ENCODE data around the gene TMEM151B.
"Not testable (repeated sequence)": the region's sequence is repeated elsewhere in the genome, so short reads cannot be mapped to it uniquely, and the experiment has no call there.

TMEM151B gene

DNA sequence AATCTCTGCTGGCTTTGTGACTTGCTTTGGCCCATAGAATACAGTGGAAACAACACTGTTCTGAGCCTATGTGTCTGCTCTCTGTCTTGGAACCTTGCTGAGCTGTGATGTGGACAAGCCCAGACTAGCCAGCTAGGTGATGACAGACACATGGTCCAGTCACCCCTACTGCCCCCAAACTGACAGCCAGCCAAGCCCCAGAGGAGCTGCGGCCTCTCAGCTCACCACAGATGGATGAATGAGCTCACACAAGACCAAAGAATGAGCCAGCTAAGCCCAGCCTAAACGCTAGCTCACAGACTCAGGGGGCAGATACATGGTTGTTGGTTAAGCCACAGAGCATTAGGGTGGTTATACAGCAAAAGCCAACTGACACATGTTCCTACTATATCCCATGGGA is 38.8 kb downstream of the TMEM151B start:
- no peak for DNase-seq

DNA sequence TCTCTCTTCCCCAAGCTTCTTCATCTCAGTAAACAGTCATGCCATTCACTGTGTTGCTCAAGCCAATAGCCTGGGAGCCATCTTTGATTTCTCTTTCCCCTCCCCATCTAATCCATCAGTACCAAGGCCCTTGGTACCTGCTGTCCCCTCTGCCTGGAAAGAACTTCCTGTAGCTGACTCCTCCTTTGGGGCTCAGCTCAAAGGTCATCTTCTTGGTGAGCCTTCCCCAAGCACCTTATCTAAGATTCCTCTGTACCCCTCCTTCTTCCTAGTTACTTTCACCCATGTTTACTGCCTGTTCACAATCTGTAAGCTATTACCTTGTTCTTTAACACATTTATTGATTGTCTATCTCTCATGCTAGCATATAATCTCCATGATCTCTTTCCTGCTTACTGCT is 39.4 kb downstream of the TMEM151B start:
- no peak for DNase-seq

DNA sequence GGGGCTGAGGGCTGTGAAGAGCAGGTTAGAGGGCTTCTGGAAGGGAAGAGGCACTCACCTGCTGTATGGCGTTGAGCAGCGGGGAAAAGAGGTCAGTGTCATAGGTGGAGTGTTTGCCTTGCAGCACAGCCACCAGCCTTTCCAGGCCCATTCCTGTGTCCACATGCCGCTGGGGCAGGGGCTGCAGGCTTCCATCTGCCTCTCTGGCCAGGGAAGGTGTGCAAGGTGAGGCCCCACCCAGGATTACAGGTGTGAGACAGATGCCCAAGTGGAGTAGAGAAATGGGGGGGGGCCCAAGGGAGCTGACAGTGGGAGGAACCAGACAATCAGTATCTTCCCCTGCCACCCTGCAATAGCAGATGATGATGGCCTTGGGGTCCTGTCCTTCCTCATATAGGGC is 40.0 kb downstream of the TMEM151B start:
- no peak for DNase-seq

DNA sequence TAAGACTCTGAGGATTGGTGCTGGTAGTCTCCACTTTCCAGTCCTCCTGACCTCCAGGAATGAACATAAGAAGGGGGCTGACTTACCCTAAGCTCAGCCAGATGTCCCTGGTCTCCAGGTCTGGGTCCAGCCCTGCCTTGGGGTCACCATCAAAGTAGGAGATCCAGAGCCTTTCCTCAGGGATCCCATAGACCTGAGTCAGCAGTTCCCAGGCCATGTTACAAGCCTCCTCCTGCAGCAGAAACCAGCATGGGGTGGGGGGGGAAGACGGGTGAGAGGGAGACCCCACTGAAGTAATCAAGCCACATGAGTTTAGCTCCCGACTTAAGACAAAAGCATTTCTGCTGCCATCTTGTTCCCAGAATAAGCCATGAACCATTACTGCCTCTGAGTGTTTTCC is 41.1 kb downstream of the TMEM151B start:
- no peak for DNase-seq

DNA sequence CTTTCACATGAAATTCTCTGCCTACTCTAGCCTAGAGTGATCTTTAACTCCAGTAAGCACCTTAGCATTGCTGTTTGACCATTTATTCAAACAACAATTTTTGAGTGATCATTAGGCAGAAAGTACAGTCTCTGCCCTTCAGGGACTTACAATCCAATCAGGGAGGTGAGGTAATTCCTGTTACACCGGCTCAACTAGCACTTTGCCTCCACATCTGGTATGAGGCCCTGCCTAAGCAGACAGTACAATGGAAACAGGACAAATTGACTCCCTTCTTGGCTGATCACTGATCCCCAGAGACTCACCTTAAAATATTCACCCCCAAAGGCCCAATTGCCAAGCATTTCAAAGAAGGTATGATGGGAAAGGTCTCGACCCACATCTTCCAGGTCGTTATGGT is 41.5 kb downstream of the TMEM151B start:
- DNase-seq = no peak

DNA sequence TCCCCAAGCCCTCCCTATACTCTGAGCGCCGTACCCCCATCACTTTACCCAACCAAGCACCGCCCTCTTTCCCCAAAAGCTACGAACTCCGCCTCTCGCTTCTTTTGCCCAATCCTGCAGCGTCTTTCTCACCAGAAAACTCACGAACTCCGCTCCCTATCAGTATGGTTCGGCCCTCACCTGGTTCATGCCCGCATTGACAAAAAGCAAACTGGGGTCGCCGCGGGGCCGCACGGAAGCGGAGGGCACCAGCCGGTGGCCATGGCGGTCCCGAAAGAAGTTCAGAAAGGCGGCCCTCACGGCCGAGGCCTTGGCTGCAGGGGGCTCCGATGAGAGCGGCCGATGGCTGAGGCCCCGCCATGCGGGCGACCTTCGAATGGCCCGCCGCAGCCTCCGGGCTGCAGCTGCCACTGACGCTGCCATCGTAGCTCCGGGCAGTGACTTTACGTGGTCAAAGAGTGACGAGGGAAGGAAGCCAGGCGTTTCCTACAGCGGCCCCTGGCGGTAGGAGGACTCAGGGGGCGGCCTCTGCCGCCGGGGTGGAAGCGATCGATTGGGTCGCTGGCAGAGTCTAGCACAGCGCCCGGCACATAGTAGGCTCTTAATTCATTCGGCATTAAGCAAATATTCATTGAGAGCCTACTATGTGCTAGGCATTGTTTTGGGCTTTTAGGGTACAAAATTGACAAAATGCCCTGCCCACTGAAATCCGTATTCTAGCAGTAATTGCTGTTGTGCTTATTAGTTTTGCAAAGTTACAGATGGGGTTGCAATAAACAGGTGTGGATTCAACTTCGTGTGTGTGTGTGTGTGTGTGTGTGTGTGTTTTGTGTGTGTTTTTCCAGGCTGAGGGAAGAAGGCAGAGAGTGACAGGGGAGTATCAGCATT is 42.9 kb downstream of the TMEM151B start, which contains the start of gene AARS2:
TSS of gene AARS2 (minus strand) at position 447 of the 888 bp plus-strand sequence. CDS start at position 423, 24 bp downstream.
- DNase-seq = peak; percentile 83

DNA sequence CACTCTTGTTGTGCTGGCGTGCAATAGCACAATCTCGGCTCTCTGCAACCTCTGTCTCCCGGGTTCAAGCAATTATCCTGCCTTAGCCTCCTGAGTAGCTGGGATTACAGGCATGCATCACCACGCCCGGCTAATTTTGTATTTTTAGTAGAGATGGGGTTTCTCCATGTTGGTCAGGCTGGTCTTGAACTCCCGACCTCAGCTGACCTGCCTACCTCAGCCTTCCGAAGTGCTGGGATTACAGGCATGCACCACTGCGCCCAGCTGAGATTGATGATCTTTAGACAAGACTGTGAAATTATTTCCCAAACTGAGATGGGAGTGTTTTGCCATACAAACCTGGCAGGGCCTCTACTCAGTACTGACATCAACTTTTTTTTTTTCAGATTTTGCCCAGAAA is 44.4 kb downstream of the TMEM151B start:
- not testable (repeated sequence) for DNase-seq

DNA sequence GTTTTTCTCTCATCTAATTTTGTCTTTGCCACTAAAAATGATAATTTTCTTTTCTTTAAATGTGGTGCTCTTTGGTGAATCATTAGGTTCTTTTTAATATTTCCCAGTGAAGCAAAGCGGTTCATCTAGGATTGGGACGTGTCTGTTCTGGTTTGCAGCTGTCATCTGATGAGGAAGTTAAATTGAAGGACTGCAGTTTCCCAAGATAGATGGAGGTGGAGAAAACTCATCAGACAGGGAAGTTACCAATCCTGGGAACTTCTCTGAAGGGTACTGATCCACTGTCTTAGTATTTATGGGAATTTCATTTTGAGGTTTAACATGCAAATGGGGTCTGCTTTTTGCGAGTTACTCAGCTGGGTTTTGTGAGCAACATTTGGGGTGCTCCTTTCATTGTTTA is 45.3 kb downstream of the TMEM151B start:
- no peak for DNase-seq

DNA sequence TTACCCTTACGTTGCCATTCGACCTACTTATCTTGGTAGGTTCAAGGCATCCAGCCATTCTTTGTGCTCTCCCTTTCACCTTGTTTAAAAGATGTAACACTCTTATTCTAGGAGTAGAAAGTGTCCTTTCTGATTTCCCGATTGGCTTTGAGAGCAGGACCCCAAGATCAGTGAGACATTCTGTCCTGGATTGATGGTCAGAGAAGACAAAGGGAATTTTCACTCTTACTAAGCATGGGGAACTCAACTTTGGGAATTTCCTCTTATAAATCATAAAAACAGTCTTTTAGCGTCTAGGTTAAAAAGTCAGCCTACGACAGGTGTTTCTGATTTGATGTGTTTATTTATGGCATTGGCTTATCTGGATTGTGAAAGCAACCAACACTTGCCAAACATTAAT is 45.7 kb downstream of the TMEM151B start:
- no peak for DNase-seq

DNA sequence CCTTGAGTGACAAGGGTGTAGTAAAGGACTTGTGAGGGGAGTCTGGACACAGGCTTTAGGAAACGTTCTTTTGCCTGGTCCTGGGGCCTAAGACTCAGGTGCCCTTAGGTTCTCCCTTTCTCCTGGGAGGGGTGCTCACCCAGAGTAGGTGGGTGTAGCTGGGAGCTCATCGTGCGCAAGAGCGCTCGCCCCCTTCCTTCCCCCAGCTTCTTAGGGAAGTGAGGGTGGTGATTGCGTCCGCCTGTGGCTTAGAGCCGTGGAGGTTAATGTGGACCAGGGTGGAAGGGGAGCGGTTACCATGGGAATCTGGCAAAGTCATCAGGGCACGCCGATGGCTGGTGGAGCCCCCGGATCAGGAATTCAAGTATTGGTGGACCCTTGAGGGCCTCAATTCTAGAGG is 46.2 kb downstream of the TMEM151B start:
- no peak for DNase-seq

DNA sequence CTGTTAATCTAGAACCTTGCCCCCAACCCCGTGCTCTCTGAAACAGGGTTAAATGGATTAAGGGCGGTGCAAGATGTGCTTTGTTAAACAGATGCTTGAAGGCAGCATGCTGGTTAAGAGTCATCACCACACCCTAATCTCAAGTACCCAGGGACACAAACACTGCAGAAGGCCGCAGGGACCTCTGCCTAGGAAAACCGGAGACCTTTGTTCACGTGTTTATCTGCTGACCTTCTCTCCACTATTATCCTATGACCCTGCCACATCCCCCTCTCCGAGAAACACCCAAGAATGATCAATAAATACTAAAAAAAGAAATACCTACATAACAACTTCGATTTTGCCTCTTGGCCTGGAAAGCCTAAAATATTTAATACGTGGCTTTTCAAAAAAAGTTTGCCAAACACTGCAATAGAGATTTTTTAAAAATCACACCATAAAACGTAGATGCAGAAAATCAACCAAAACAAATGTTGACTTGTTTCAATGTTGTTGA is 46.9 kb downstream of the TMEM151B start:
- DNase-seq = not testable (repeated sequence)

DNA sequence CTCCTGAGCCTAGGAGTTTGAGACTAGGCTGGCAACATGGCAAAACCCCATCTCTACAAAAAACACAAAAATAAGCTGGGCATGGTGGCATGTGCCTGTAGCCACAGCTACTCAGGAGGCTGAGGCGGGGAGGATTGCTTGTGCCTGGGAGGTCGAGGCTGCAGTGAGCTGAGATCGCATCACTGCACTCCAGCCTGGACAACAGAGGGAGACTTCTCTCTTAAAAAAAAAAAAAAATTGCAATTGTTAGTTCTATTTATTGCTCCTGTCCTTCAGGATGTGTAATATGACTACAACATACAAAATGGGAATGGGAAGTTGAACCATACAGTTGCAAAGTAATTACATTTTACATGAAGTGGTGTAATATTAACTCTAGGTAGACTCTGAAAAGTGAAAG is 51.0 kb downstream of the TMEM151B start:
- no peak for DNase-seq

DNA sequence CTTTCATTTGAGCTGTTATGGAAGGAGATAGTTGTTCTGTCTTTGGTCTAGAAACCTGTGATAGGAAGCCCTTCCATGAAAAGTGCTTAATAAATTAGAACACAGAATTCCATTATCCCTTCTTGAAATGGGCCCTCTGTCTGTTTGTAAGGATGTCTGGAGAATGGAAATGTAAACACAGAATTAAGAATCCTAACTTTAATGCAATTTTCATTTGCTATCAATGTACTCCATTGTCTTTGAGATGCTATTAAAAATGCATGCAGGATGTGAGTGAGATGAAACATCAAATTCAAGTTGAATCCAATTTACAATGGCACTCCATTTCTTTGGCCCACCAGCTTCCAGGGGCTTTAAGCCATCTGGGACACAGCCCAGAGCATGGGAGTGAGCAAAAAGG is 56.8 kb downstream of the TMEM151B start:
- no peak for DNase-seq

DNA sequence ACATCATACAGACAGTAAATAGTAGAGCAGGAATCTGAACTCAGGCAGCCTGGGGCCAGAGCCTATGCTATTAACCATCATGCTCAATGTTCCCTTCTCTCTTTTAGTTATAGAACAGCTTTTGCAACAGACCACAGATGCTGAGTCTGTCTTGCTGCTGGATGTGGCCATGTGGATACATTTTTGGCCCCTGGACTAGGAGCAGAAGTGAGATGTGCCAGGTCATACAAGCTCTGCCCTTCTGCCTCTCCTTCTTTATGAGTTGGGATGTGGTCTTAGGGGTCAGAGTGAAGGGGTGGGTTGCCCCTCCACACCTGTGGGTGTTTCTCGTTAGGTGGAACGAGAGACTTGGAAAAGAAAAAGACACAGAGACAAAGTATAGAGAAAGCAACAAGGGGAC is 57.5 kb downstream of the TMEM151B start:
- DNase-seq = no peak

DNA sequence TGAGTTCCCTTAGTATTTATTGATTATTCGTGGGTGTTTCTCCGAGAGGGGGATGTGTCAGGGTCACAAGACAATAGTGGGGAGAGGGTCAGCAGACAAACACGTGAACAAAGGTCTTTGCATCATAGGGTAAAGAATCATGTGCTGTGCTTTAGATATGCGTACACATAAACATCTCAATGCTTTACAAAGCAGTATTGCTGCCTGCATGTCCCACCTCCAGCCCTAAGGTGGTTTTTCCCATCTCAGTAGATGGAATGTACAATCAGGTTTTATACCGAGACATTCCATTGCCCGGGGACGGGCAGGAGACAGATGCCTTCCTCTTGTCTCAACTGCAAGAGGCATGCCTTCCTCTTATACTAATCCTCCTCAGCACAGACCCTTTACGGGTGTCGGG is 58.0 kb downstream of the TMEM151B start:
- DNase-seq = not testable (repeated sequence)

DNA sequence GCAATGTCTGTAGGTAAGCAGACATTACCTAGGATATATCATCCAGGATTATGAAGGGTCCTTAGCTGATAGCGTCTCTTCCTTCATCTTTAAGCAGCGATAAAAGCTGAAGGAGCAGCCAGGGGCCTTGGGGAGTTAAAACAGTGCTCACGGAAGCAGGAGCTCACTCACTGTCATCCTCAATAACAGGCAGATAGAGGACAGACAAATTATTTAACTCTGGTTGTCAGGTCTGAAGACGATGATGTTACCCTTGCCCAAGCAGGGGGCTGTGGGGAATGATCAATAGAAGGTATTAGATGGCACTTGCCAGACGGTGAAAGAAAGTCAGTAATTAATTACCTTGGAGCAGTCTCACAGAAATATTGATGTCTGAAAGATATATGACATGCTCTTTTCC is 59.6 kb downstream of the TMEM151B start:
- DNase-seq = no peak

DNA sequence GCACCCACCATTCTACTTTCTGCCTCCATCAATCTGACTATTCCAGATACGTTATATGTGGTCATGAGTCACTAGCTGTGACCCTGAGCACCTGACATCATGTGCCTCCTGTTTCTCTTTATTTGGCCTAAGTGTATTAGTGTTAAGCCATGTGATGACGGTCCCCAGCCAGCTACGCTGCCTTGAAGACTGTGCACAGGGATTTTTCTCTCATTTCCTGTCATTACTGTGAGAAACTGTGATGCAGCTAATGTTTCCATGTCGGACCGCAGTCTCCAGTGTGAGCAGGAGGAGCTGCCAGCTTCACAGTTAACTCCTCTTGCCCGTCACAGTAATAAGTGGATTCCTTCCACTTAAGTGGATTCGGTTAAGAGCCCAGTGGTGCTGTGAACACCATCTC is 62.3 kb downstream of the TMEM151B start:
- no peak for DNase-seq

DNA sequence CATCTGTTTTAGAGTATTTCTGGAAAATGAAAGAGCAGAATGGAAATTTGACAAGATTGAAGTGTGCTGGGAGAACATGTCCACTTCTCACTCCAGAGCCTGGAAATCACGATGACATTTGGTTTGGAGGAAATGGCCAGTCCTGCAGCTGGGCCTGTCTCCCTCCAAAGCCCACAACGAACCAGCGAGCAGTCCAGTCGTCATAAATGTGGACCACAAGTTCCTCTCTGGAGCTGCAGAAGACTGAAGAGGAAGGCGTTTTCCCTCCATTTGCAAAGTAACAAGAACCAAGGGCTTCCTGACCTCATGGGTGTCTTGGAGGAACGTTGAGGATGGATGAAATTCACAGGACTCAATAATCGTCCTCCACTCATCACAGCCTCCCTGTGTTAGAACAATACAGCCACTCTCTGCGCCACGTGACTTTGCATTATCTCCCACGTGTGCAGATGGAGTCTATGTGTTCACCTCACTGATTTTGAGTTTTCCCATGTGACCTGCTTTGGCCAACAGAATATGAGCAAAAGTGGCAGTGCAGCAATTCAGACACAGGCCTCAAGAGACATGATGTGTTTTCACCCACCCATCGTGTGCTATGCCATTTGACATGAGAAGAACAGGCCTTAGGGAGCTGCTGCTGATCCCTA is 63.1 kb downstream of the TMEM151B start:
- no peak for DNase-seq

DNA sequence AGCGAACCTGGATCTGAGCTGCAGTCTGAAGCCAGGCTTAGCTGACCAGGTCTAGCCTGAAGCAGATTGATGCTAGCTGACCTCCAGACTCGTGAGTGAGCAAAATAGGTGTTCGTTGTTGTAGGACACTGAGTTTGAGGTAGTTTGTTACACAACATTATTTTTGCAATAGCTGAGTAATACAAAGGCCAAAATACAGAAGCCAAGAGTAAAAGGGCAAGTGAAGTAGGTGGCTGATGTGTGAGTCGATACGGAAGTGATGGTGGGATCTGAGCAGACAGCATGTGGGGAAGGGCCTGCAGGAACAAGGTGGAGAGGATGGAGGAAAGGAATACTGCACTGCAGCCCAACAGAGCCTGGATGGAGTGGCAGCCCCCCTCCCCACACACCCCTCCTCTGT is 63.7 kb downstream of the TMEM151B start:
- no peak for DNase-seq

DNA sequence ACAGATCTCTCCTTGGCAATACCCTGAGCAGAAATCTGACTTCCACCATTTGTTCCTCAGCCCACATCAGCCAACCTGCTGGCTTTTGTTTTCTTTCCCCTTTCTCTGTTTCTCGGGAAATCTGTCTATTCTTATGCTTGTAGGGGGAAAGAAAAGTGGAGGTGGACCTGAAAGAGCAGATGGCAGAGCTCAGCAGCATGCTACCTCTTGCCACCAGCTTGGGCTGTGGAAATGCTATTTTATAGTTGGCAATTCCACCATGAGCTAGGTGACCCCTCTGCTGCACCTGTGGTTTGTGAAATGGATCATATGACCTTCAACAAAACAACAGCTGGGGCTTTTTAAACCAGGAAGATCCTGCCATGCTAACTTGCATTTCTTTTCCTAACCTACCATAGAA is 65.4 kb downstream of the TMEM151B start:
- DNase-seq = no peak

DNA sequence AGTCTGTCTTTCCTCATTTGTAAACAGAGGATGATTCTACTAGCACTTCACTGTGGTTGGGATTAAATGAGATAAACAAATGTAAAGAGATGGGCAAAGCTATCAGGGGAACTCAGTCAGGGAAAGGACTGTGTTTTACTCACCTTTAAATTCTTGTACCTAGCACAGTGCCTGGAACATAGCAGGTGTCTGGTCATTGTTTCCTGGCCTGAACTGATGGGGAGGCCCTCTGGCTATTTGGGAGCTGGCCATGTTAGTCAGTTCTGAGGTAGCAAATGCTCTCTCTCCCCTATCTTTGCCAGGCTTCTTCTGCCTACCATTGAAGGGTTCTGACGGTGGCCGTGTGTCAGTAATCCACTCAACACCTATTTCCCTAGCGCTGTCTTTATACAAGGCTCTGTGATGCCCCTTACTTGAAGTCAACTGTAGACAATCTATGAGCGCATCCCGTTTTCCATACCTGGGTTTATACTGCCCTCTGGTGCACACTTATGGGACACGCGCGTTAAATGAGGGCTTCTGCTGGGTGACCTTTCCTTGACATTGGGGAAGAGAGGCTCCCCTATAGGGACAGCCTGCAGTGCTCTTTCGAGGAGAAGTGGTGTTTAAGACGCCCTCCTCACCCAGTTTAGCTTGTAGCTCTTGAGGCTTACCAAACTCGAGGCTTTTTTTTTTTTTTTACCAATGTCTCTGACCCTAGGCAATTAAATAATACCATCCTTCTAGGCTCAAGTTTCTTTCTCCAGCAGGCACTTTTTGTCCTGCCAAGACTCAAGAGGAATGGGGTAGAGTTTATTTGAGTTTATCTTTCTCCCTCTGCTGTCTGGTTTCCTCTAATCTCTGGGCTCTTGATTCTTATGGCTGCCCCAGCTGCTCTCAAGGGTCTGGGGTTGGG is 68.2 kb downstream of the TMEM151B start:
- DNase-seq = peak; percentile 34

DNA sequence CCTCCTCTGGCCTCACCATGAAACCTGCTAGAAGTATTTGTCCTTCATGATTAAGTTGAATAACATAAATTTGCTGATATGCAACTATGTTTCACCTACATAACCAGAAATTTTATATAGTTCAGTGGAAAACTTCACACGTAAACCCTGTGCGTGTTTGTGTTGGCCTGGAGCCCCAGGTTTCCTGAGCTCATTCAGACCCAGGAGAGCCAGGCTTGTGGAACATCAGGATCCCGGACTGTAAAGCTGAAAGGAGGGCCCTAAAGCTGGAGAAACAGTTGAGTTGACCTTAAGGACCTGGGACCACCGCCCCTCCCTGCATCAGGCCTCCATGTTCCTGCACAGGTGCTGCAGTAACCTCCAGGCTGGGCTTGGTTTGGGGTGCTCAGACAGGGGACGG is 69.1 kb downstream of the TMEM151B start:
- DNase-seq = no peak
